T-helper 2 cell treated with Interferon-gamma antibody and Interleukin-4, amounts not matched to agents 100 ng/mL and 5 ng/mL, for 36 hours (primary cell): ENCODE measurements around the gene NDUFB11. TPM values are rescaled to one million over a fixed set of nuclear protein-coding genes. Genes with fewer than 3 reads are reported as not detected.

Source experiments
- intact Hi-C: fragments of 100-400 bp; cut with micrococcal nuclease; formaldehyde crosslinking; loops from one replicate; pipeline ENCODE4 v1.15.1; 2023
- total RNA-seq: library from RNA; stranded (reverse); gene quantifications from 2 replicates; pipeline ENCODE4 v1.2.3, GENCODE V29; 2022

Gene NDUFB11
- total RNA-seq, 1 donor from 2014 or later, result 102 TPM

GRCh38 chrX:47093248-47093647 is 51.3 kb downstream of the NDUFB11 start:
- intact Hi-C loops, result loop anchor here (2.0 kb wide), 1 partner anchor 190 kb away; no protein-coding TSS in a partner anchor

Other genes with a start within 250 kb of the NDUFB11 start
- 1.1 and 1.2 TPM in 2 replicates for gene JADE3, start 232.3 kb downstream of the NDUFB11 start, total RNA-seq
- not detected in 2 replicates for gene RGN, start 66.3 kb downstream of the NDUFB11 start, total RNA-seq
- 58.0 and 58.7 TPM in 2 replicates for gene RBM10, start 519 bp upstream of the NDUFB11 start, total RNA-seq
- gene UBA1, start 49.1 kb upstream of the NDUFB11 start, total RNA-seq, result 197 and 205 TPM in 2 replicates
- gene CDK16, start 74.0 kb upstream of the NDUFB11 start, total RNA-seq, result 57.5 and 60.4 TPM in 2 replicates
- gene USP11, start 88.3 kb upstream of the NDUFB11 start, total RNA-seq, result 22.4 and 24.2 TPM in 2 replicates
- gene ZNF157, start 225.9 kb upstream of the NDUFB11 start, total RNA-seq, result 0.25 and 0.39 TPM in 2 replicates